GM12892 (cell line): ENCODE data around the gene ABLIM2.

Experiments used
- DNase-seq: peaks from one replicate; pipeline ENCODE4 v3.0.0; 2011; ENCODE audit not compliant: insufficient read length
- FAIRE-seq: peaks from 2 replicates; lab custom pipeline; 2011; peaks lifted over from hg19 to GRCh38; lab: Jason Lieb, UNC
- POLR2A ChIP-seq: IDR thresholded peaks from 2 replicates; pipeline ENCODE4 v1.6.1; 2011; ENCODE audit warnings: low read depth, low read length, control low read depth
- POLR2AphosphoS5 ChIP-seq: IDR thresholded peaks from 2 replicates; pipeline ENCODE4 v1.6.1; 2011; ENCODE audit warnings: low read depth, low read length, control low read depth
- TAF1 ChIP-seq: IDR thresholded peaks from 2 replicates; pipeline ENCODE4 v1.6.1; 2011; ENCODE audit warnings: low read depth, mild to moderate bottlenecking, control low read depth, low read length, borderline replicate concordance

ABLIM2 gene

GRCh38 chr4:8118531-8118930 lies 40.1 kb downstream of the ABLIM2 start:
- FAIRE-seq (no peak), DNase-seq (no peak)
- no peak for TF ChIP-seq POLR2AphosphoS5
- TF ChIP-seq POLR2A: no peak
- TF ChIP-seq TAF1: no peak

GRCh38 chr4:8118035-8118434 lies 40.6 kb downstream of the ABLIM2 start:
- DNase-seq (no peak), FAIRE-seq (no peak)
- TF ChIP-seq TAF1: no peak
- no peak for TF ChIP-seq POLR2A
- no peak for TF ChIP-seq POLR2AphosphoS5

- no peak for DNase-seq
- no peak for FAIRE-seq
Measured at GRCh38 chr4:8117278-8117682, 41.3 kb downstream of the ABLIM2 start.

GRCh38 chr4:8115916-8116315 lies 42.7 kb downstream of the ABLIM2 start:
- no peak for DNase-seq
- no peak for FAIRE-seq
- TF ChIP-seq POLR2AphosphoS5 (no peak), TAF1 (no peak), POLR2A (no peak)

More at GRCh38 chr4:8117278-8117682, 41.3 kb downstream of the ABLIM2 start:
- TF ChIP-seq TAF1 (no peak), POLR2AphosphoS5 (no peak), POLR2A (no peak)

GRCh38 chr4:8115203-8115520 lies 43.5 kb downstream of the ABLIM2 start:
- DNase-seq: no peak
- FAIRE-seq: no peak

GRCh38 chr4:8114456-8115202 lies 44.0 kb downstream of the ABLIM2 start:
- no peak for TF ChIP-seq POLR2A
- TF ChIP-seq TAF1: no peak
- FAIRE-seq: no peak
- no peak for DNase-seq

More at GRCh38 chr4:8115203-8115520, 43.5 kb downstream of the ABLIM2 start:
- TF ChIP-seq TAF1 (no peak), POLR2A (no peak), POLR2AphosphoS5 (no peak)

GRCh38 chr4:8113611-8114377 lies 44.8 kb downstream of the ABLIM2 start:
- FAIRE-seq: no peak
- TF ChIP-seq TAF1 (no peak), POLR2AphosphoS5 (no peak), POLR2A (no peak)
- no peak for DNase-seq

- FAIRE-seq (no peak), DNase-seq (no peak)
- no peak for TF ChIP-seq POLR2A
- TF ChIP-seq TAF1: no peak
- no peak for TF ChIP-seq POLR2AphosphoS5
Measured at GRCh38 chr4:8112672-8113071, 45.9 kb downstream of the ABLIM2 start.

GRCh38 chr4:8112036-8112576 lies 46.5 kb downstream of the ABLIM2 start:
- FAIRE-seq: no peak

GRCh38 chr4:8110071-8110986 lies 48.3 kb downstream of the ABLIM2 start:
- TF ChIP-seq TAF1 (no peak), POLR2AphosphoS5 (no peak), POLR2A (no peak)
- DNase-seq: no peak
- no peak for FAIRE-seq

More at GRCh38 chr4:8112036-8112576, 46.5 kb downstream of the ABLIM2 start:
- DNase-seq: no peak
- TF ChIP-seq POLR2AphosphoS5 (no peak), TAF1 (no peak), POLR2A (no peak)

GRCh38 chr4:8109406-8110065 lies 49.1 kb downstream of the ABLIM2 start:
- no peak for DNase-seq
- no peak for TF ChIP-seq TAF1
- no peak for TF ChIP-seq POLR2A
- TF ChIP-seq POLR2AphosphoS5: no peak
- no peak for FAIRE-seq

GRCh38 chr4:8108991-8109390 lies 49.6 kb downstream of the ABLIM2 start:
- FAIRE-seq (no peak), DNase-seq (no peak)
- TF ChIP-seq POLR2AphosphoS5 (no peak), TAF1 (no peak), POLR2A (no peak)
